HEK293 (cell line): Measurements from ENCODE around the gene STARD4.

Source experiments
- CTCF ChIA-PET: fragments of 350-600 bp; formaldehyde crosslinking; extraction: SDS; loops from one replicate; lab custom pipeline; 2021; ENCODE audit warnings: antibody characterized with exemption; lab: Yijun Ruan, JAX
- POLR2A ChIA-PET: fragments of 300-600 bp; formaldehyde crosslinking; extraction: SDS; loops from one replicate; lab custom pipeline; 2020; ENCODE audit warnings: antibody characterized with exemption, inconsistent platforms; lab: Yijun Ruan, JAX
- H3K27ac ChIP-seq: fragments of 200-500 bp; sonication (Bioruptor generic); 2 replicates; pipeline ENCODE4 v1.5.1; 2014; ENCODE audit warnings: low read depth, low read length, control low read depth, inconsistent platforms; ENCODE audit errors: extremely low read depth
- H3K36me3 ChIP-seq, 2 experiments: fragments of 200-500 bp in 1 of 2; sonication (Bioruptor generic) in 1 of 2; 1 replicate in 1 of 2; 2 replicates in 1 of 2; pipeline ENCODE4 v1.5.1; 2014 to 2017; ENCODE audit warnings: inconsistent platforms in 2 of 2, low read length in 2 of 2; ENCODE audit not compliant: control insufficient read depth in 2 of 2, insufficient read depth in 1 of 2
- H3K4me1 ChIP-seq: fragments of 200-500 bp; sonication (Bioruptor generic); 2 replicates; pipeline ENCODE4 v1.5.1; 2014; ENCODE audit warnings: mild to moderate bottlenecking, low read length, inconsistent platforms; ENCODE audit not compliant: control insufficient read depth, insufficient read depth
- H3K4me3 ChIP-seq: 2 replicates; pipeline ENCODE4 v1.5.1; 2011; ENCODE audit warnings: low read depth, mild to moderate bottlenecking, control low read depth, low read length, moderate library complexity
- H3K9me3 ChIP-seq: fragments of 200-500 bp; sonication (Bioruptor generic); 2 replicates; pipeline ENCODE4 v1.5.1; 2014; ENCODE audit warnings: low read depth, low read length, inconsistent platforms; ENCODE audit not compliant: control insufficient read depth, insufficient read depth
- ATF2 ChIP-seq: fragments of 450-650 bp; formaldehyde crosslinking; IDR thresholded peaks from 2 replicates; pipeline ENCODE4 v1.5.1; 2016; ENCODE audit warnings: missing biosample characterization, missing genetic modification characterization, low read depth
- EGR2 ChIP-seq: fragments of 450-650 bp; formaldehyde crosslinking; IDR thresholded peaks from 2 replicates; pipeline ENCODE4 v1.5.1; 2016; ENCODE audit warnings: low read depth, missing biosample characterization, missing genetic modification characterization
- REST ChIP-seq: fragments of 450-650 bp; formaldehyde crosslinking; IDR thresholded peaks from 2 replicates; pipeline ENCODE4 v1.5.1; 2016; ENCODE audit warnings: missing biosample characterization, missing genetic modification characterization
- ZFHX2 ChIP-seq: fragments of 450-650 bp; formaldehyde crosslinking; conservative IDR thresholded peaks from 2 replicates; pipeline ENCODE4 v1.5.1; 2016; ENCODE audit warnings: missing biosample characterization, missing genetic modification characterization
- ZFP37 ChIP-seq: fragments of 450-650 bp; formaldehyde crosslinking; IDR thresholded peaks from 2 replicates; pipeline ENCODE4 v1.5.1; 2016; ENCODE audit warnings: missing biosample characterization, missing genetic modification characterization
- ZFP41 ChIP-seq: fragments of 450-650 bp; formaldehyde crosslinking; IDR thresholded peaks from 2 replicates; pipeline ENCODE4 v1.5.1; 2016; ENCODE audit warnings: missing biosample characterization, missing genetic modification characterization, borderline replicate concordance
- ZNF146 ChIP-seq: fragments of 450-650 bp; formaldehyde crosslinking; IDR thresholded peaks from 2 replicates; pipeline ENCODE4 v1.5.1; 2016; ENCODE audit warnings: missing biosample characterization, missing genetic modification characterization
- ZNF280D ChIP-seq: fragments of 450-650 bp; formaldehyde crosslinking; IDR thresholded peaks from 2 replicates; pipeline ENCODE4 v1.5.1; 2016; ENCODE audit warnings: missing biosample characterization, missing genetic modification characterization
- ZNF521 ChIP-seq: fragments of 450-650 bp; formaldehyde crosslinking; IDR thresholded peaks from 2 replicates; pipeline ENCODE4 v1.5.1; 2017; ENCODE audit warnings: missing biosample characterization, mild to moderate bottlenecking, missing genetic modification characterization
- ZNF555 ChIP-seq: fragments of 450-650 bp; formaldehyde crosslinking; conservative IDR thresholded peaks from 2 replicates; pipeline ENCODE4 v1.5.1; 2017; ENCODE audit warnings: missing biosample characterization, mild to moderate bottlenecking, missing genetic modification characterization, inconsistent platforms
- ZNF580 ChIP-seq: fragments of 450-650 bp; formaldehyde crosslinking; IDR thresholded peaks from 2 replicates; pipeline ENCODE4 v1.5.1; 2016; ENCODE audit warnings: missing biosample characterization, missing genetic modification characterization
- ZNF596 ChIP-seq: fragments of 450-650 bp; IDR thresholded peaks from 2 replicates; pipeline ENCODE4 v1.5.0; 2018; ENCODE audit warnings: missing biosample characterization, mild to moderate bottlenecking, missing genetic modification characterization, moderate library complexity
- ZNF610 ChIP-seq: fragments of 450-650 bp; formaldehyde crosslinking; IDR thresholded peaks from 2 replicates; pipeline ENCODE4 v1.5.1; 2016; ENCODE audit warnings: missing biosample characterization, missing genetic modification characterization, borderline replicate concordance
- ZNF621 ChIP-seq: fragments of 450-650 bp; formaldehyde crosslinking; IDR thresholded peaks from 2 replicates; pipeline ENCODE4 v1.5.1; 2017; ENCODE audit warnings: missing biosample characterization, missing genetic modification characterization
- ZNF658 ChIP-seq: fragments of 450-650 bp; formaldehyde crosslinking; IDR thresholded peaks from 2 replicates; pipeline ENCODE4; 2016; ENCODE audit warnings: missing biosample characterization, missing genetic modification characterization
- ZNF664 ChIP-seq: fragments of 450-650 bp; formaldehyde crosslinking; IDR thresholded peaks from 2 replicates; pipeline ENCODE4 v1.5.1; 2016; ENCODE audit warnings: missing biosample characterization, missing genetic modification characterization
- ZNF76 ChIP-seq: fragments of 450-650 bp; formaldehyde crosslinking; IDR thresholded peaks from 2 replicates; pipeline ENCODE4; 2016; ENCODE audit warnings: low read depth, missing biosample characterization, missing genetic modification characterization, borderline replicate concordance
- ZNF791 ChIP-seq: fragments of 450-650 bp; formaldehyde crosslinking; IDR thresholded peaks from 2 replicates; pipeline ENCODE4 v1.5.1; 2016; ENCODE audit warnings: missing biosample characterization, missing genetic modification characterization
- ZNF830 ChIP-seq: fragments of 450-650 bp; IDR thresholded peaks from 2 replicates; pipeline ENCODE4 v1.5.0; 2018; ENCODE audit warnings: missing biosample characterization, missing genetic modification characterization, low read depth, mild to moderate bottlenecking, moderate library complexity
- ZNF843 ChIP-seq: fragments of 450-650 bp; formaldehyde crosslinking; IDR thresholded peaks from 2 replicates; pipeline ENCODE4 v1.5.1; 2016; ENCODE audit warnings: missing biosample characterization, missing genetic modification characterization
- ZSCAN30 ChIP-seq: fragments of 450-650 bp; IDR thresholded peaks from 2 replicates; pipeline ENCODE4 v1.5.1; 2018; ENCODE audit warnings: missing biosample characterization, mild to moderate bottlenecking, missing genetic modification characterization, moderate library complexity
- ZSCAN4 ChIP-seq: fragments of 450-650 bp; formaldehyde crosslinking; IDR thresholded peaks from 2 replicates; pipeline ENCODE4 v1.5.1; 2017; ENCODE audit warnings: missing biosample characterization, missing genetic modification characterization

STARD4 gene

GRCh38 chr5:111514087-111514486 is 1.8 kb upstream of the STARD4 start (continued):
- no peak for TF ChIP-seq ZNF521 (tag by site-specific recombination)
- TF ChIP-seq ZFP41 (tag by site-specific recombination): no peak
- no peak for TF ChIP-seq ZNF664 (tag by site-specific recombination)
- TF ChIP-seq ZNF621 (tag by site-specific recombination): no peak
- no peak for TF ChIP-seq ZNF610
- TF ChIP-seq ZNF658: no peak
- TF ChIP-seq ZNF791: no peak
- TF ChIP-seq ATF2 (tag by site-specific recombination): peak; percentile 29; the same call in 1 of the 2 replicates
- TF ChIP-seq ZNF146 (tag by site-specific recombination): no peak
- no peak for TF ChIP-seq ZNF830 (tag by site-specific recombination)

- Histone ChIP-seq H3K9me3 (no peaks in the 10 kb centered on the region), H3K36me3 (no peaks in the 10 kb centered on the region), H3K4me3 (peak overlapping the region; percentile 95), H3K4me1 (peaks cover 22% of the 10 kb centered on the region), H3K27ac (peak overlapping the region; percentile 98)
- CTCF ChIA-PET: interaction anchor here (3.0 kb wide), 1 partner anchor 18 kb away, joined by 13 read pairs; no protein-coding TSS in a partner anchor
- POLR2A ChIA-PET: interaction anchor here (1.5 kb wide), 1 partner anchor 647 kb away, joined by 5 read pairs; no protein-coding TSS in a partner anchor
- TF ChIP-seq ZNF843 (tag by site-specific recombination) (peak; percentile 42; the same call in 1 of the 2 replicates), ZNF555 (tag by site-specific recombination) (no peak), ZNF791 (no peak), REST (0 out of 2 replicates have a peak, but pooled peaks have one; percentile 16), ZFHX2 (tag by site-specific recombination) (peak; percentile 99), ZNF76 (tag by site-specific recombination) (0 out of 2 replicates have a peak, but pooled peaks have one; percentile 37), EGR2 (tag by site-specific recombination) (peak; percentile 99), ZSCAN4 (0 out of 2 replicates have a peak, but pooled peaks have one; percentile 51), ZFP37 (tag by site-specific recombination) (no peak), ZSCAN30 (tag by site-specific recombination) (no peak), ZNF280D (tag by site-specific recombination) (no peak), ZNF580 (tag by site-specific recombination) (0 out of 2 replicates have a peak, but pooled peaks have one; percentile 24), ZNF596 (tag by site-specific recombination) (no peak)
Observed at GRCh38 chr5:111513131-111513520, 791 bp upstream of the STARD4 start.
